ENCODE data around the gene TUBAL3.
A peak's percentile ranks its signal among the peaks of the same experiment; 100 is the strongest.

TUBAL3 gene

GRCh38 chr10:5404208-5405041, at the start of gene TUBAL3:
Gene TUBAL3, minus strand, starts transcription at chr10:5404828. Its CDS starts 36 bp downstream, at chr10:5404792.
- DNase-seq (ENCODE audit: low read depth), result no peak

GRCh38 chr10:5453749-5454489, 49.3 kb upstream of the TUBAL3 start:
- no peak for DNase-seq (ENCODE audit: low read depth)

- no peak for DNase-seq (ENCODE audit: low read depth)
Observed at GRCh38 chr10:5450605-5451384, 46.2 kb upstream of the TUBAL3 start.

- no peak for DNase-seq (ENCODE audit: low read depth)
Observed at GRCh38 chr10:5449823-5450222, 45.2 kb upstream of the TUBAL3 start.

- no peak for DNase-seq (ENCODE audit: low read depth)
Observed at GRCh38 chr10:5449227-5449626, 44.6 kb upstream of the TUBAL3 start.

- DNase-seq (ENCODE audit: low read depth), result no peak
Observed at GRCh38 chr10:5448333-5449001, 43.8 kb upstream of the TUBAL3 start.

- no peak for DNase-seq (ENCODE audit: low read depth)
Observed at GRCh38 chr10:5447611-5448071, 43.0 kb upstream of the TUBAL3 start.

GRCh38 chr10:5447056-5447455, 42.4 kb upstream of the TUBAL3 start:
- no peak for DNase-seq (ENCODE audit: low read depth)

GRCh38 chr10:5446390-5446926, 41.8 kb upstream of the TUBAL3 start:
- DNase-seq (ENCODE audit: low read depth), result peak; percentile 76

- no peak for DNase-seq (ENCODE audit: low read depth)
Observed at GRCh38 chr10:5445006-5445405, 40.4 kb upstream of the TUBAL3 start.

GRCh38 chr10:5443429-5443828, 38.8 kb upstream of the TUBAL3 start:
- DNase-seq (ENCODE audit: low read depth), result no peak

- no peak for DNase-seq (ENCODE audit: low read depth)
Observed at GRCh38 chr10:5442990-5443370, 38.4 kb upstream of the TUBAL3 start.

GRCh38 chr10:5442065-5442989, 37.7 kb upstream of the TUBAL3 start:
- DNase-seq (ENCODE audit: low read depth), result no peak

- DNase-seq (ENCODE audit: low read depth), result no peak
Observed at GRCh38 chr10:5441106-5441505, 36.5 kb upstream of the TUBAL3 start.

GRCh38 chr10:5440206-5440605, 35.6 kb upstream of the TUBAL3 start:
- DNase-seq (ENCODE audit: low read depth), result no peak

- DNase-seq (ENCODE audit: low read depth), result no peak
Observed at GRCh38 chr10:5435328-5435727, 30.7 kb upstream of the TUBAL3 start.

GRCh38 chr10:5434017-5434753, 29.6 kb upstream of the TUBAL3 start:
- DNase-seq (ENCODE audit: low read depth), result no peak

GRCh38 chr10:5433182-5433581, 28.6 kb upstream of the TUBAL3 start:
- no peak for DNase-seq (ENCODE audit: low read depth)

- DNase-seq (ENCODE audit: low read depth), result no peak
Observed at GRCh38 chr10:5428133-5428532, 23.5 kb upstream of the TUBAL3 start.

GRCh38 chr10:5424751-5425150, 20.1 kb upstream of the TUBAL3 start:
- DNase-seq (ENCODE audit: low read depth), result no peak

Measured in CMK (cell line).